Measurements from ENCODE around the gene SEC24D. TPM values are rescaled to one million over a fixed set of nuclear protein-coding genes. Genes with fewer than 3 reads are reported as not detected.
"Not testable (repeated sequence)": the region's sequence is repeated elsewhere in the genome, so short reads cannot be mapped to it uniquely, and the experiment has no call there.

SEC24D gene
- total RNA-seq (10 to 100 TPM; 17.0 to 32.3 (median 21.7) TPM), total RNA-seq (19.4 to 70.7 (median 27.6) reads per million in 29 experiments)
- 19.9 TPM for total RNA-seq (2013)

GRCh38 chr4:118835571-118836300 is at the start of gene SEC24D:
Gene SEC24D (minus strand): TSS chr4:118836126. CDS start chr4:118833696, 2,430 bp downstream.
- peak; percentile 86 to 92 (median 89) for ATAC-seq (replicated peaks in 1 of 4)
- no peaks in the 10 kb centered on the region for H3K9me3 ChIP-seq
- Mint-ChIP-seq H3K9me3 (no peaks in the 10 kb centered on the region), H3K27ac (peak within 1 kb of the TSS; percentile 88 to 94), H3K4me3 (peak within 1 kb of the TSS; percentile 99 to 100 (median 99)), H3K27me3 (no peaks in the 10 kb centered on the region), H3K36me3 (peaks cover 18% of the 10 kb centered on the region), H3K4me1 (peaks cover 29 to 34% (median 31%) of the 10 kb centered on the region in 3 donors)
- peak within 1 kb of the TSS; percentile 77 to 94 for H3K4me3 ChIP-seq (ENCODE audit: control insufficient read depth in 1 of 2, extremely low read depth in 1 of 2, low read length in 1 of 2)
- WGBS (ENCODE audit: insufficient coverage): under 1% methylated on average over 59 of the region's 69 CpGs
- DNase-seq: peak; percentile 57 to 90 (median 72)
- H3K4me1 ChIP-seq (ENCODE audit: control insufficient read depth in 1 of 2, extremely low read depth in 1 of 2, insufficient read depth in 2 of 2, low read length in 2 of 2): peaks cover 2 to 9% of the 10 kb centered on the region in 2 experiments
- H3K27ac ChIP-seq (ENCODE audit: low read length): peak within 1 kb of the TSS; percentile 86
- H3K27me3 ChIP-seq (replicated peaks in 1 of 2; ENCODE audit: control insufficient read depth in 2 of 2, extremely low read depth in 1 of 2, insufficient read depth in 2 of 2, low read length in 1 of 2): no peaks in the 10 kb centered on the region
- H3K36me3 ChIP-seq (ENCODE audit: control insufficient read depth in 2 of 2, extremely low read depth in 1 of 2, insufficient read depth in 1 of 2, low read length in 1 of 2): peaks cover 0 to 16% of the 10 kb centered on the region in 2 donors
- POLR2A ChIA-PET: interaction anchor here in 1 of 2 donors (0.6 to 0.9 kb wide), 3 partner anchors 9 to 18 kb away, joined by 3 to 4 read pairs (median 4); no protein-coding TSS in a partner anchor
- CTCF ChIA-PET: interaction anchor here (1.1 to 1.6 kb wide), 4 partner anchors 11 to 29 kb away, joined by 3 to 9 read pairs (median 5); no protein-coding TSS in a partner anchor

GRCh38 chr4:118884716-118885115 is 48.8 kb upstream of the SEC24D start:
- DNase-seq (no peak), ATAC-seq (replicated peaks in 1 of 4) (no peak)
- ChIA-PET CTCF (interaction anchor here (0.8 to 1.0 kb wide), 2 partner anchors 81 to 113 kb away, joined by 3 read pairs; no protein-coding TSS in a partner anchor), POLR2A (no interaction called here)
- Histone ChIP-seq H3K27me3 (replicated peaks in 1 of 2; ENCODE audit: control insufficient read depth in 2 of 2, extremely low read depth in 1 of 2, insufficient read depth in 2 of 2, low read length in 1 of 2) (peaks cover 3 to 14% of the 10 kb centered on the region in 2 experiments), H3K27ac (ENCODE audit: low read length) (no peak overlapping the region), H3K36me3 (ENCODE audit: control insufficient read depth in 2 of 2, extremely low read depth in 1 of 2, insufficient read depth in 1 of 2, low read length in 1 of 2) (no peaks in the 10 kb centered on the region), H3K9me3 (no peaks in the 10 kb centered on the region), H3K4me1 (ENCODE audit: control insufficient read depth in 1 of 2, extremely low read depth in 1 of 2, insufficient read depth in 2 of 2, low read length in 2 of 2) (peaks cover 0 to 8% of the 10 kb centered on the region in 2 experiments), H3K4me3 (ENCODE audit: control insufficient read depth in 1 of 2, extremely low read depth in 1 of 2, low read length in 1 of 2) (no peak overlapping the region)
- Mint-ChIP-seq H3K9me3 (no peaks in the 10 kb centered on the region), H3K4me1 (peaks cover 14 to 16% (median 15%) of the 10 kb centered on the region in 3 donors), H3K27ac (no peak overlapping the region), H3K27me3 (peaks cover 21 to 28% of the 10 kb centered on the region in 2 donors), H3K36me3 (no peaks in the 10 kb centered on the region), H3K4me3 (no peak overlapping the region)
- 83% methylated on average over 3 of the region's 3 CpGs for WGBS (ENCODE audit: insufficient coverage)

- Mint-ChIP-seq H3K27me3 (peaks cover 14 to 23% of the 10 kb centered on the region in 2 donors), H3K4me1 (peaks cover 8 to 10% (median 10%) of the 10 kb centered on the region in 3 donors), H3K4me3 (no peak overlapping the region), H3K27ac (no peak overlapping the region), H3K36me3 (peaks cover 3% of the 10 kb centered on the region), H3K9me3 (peaks cover 0 to 4% (median 4%) of the 10 kb centered on the region in 3 donors)
- ChIA-PET CTCF (no interaction called here), POLR2A (no interaction called here)
- Histone ChIP-seq H3K27ac (ENCODE audit: low read length) (no peak overlapping the region), H3K4me3 (ENCODE audit: control insufficient read depth in 1 of 2, extremely low read depth in 1 of 2, low read length in 1 of 2) (no peak overlapping the region), H3K4me1 (ENCODE audit: control insufficient read depth in 1 of 2, extremely low read depth in 1 of 2, insufficient read depth in 2 of 2, low read length in 2 of 2) (peaks cover 0 to 3% of the 10 kb centered on the region in 2 experiments), H3K27me3 (replicated peaks in 1 of 2; ENCODE audit: control insufficient read depth in 2 of 2, extremely low read depth in 1 of 2, insufficient read depth in 2 of 2, low read length in 1 of 2) (peaks cover 3 to 15% of the 10 kb centered on the region in 2 experiments), H3K9me3 (no peaks in the 10 kb centered on the region), H3K36me3 (ENCODE audit: control insufficient read depth in 2 of 2, extremely low read depth in 1 of 2, insufficient read depth in 1 of 2, low read length in 1 of 2) (no peaks in the 10 kb centered on the region)
- DNase-seq: peak in 1 of 35 experiments; percentile 5
- ATAC-seq (replicated peaks in 1 of 4): no peak
- WGBS (ENCODE audit: insufficient coverage): no CpG with 5 or more reads among the region's 1 CpG
Measured at GRCh38 chr4:118883861-118884260, 47.9 kb upstream of the SEC24D start.

- ChIA-PET CTCF (interaction anchor here in 1 of 2 donors (0.8 kb wide), 1 partner anchor 10 kb away, joined by 3 read pairs; no protein-coding TSS in a partner anchor), POLR2A (no interaction called here)
- H3K9me3 Mint-ChIP-seq: peaks cover 0 to 20% (median 4%) of the 10 kb centered on the region in 3 donors
- H3K36me3 ChIP-seq (ENCODE audit: control insufficient read depth in 2 of 2, extremely low read depth in 1 of 2, insufficient read depth in 1 of 2, low read length in 1 of 2): no peaks in the 10 kb centered on the region
- no peaks in the 10 kb centered on the region for H3K4me1 ChIP-seq (ENCODE audit: control insufficient read depth in 1 of 2, extremely low read depth in 1 of 2, insufficient read depth in 2 of 2, low read length in 2 of 2)
- DNase-seq (no peak), ATAC-seq (replicated peaks in 1 of 4) (no peak)
- no peak overlapping the region for H3K4me3 Mint-ChIP-seq
- H3K36me3 Mint-ChIP-seq: peaks cover 11% of the 10 kb centered on the region
- H3K27me3 ChIP-seq (replicated peaks in 1 of 2; ENCODE audit: control insufficient read depth in 2 of 2, extremely low read depth in 1 of 2, insufficient read depth in 2 of 2, low read length in 1 of 2): peaks cover 0 to 8% of the 10 kb centered on the region in 2 experiments
- H3K27ac Mint-ChIP-seq: no peak overlapping the region
- H3K9me3 ChIP-seq: no peaks in the 10 kb centered on the region
- WGBS (ENCODE audit: insufficient coverage): 94% methylated on average over 8 of the region's 12 CpGs
- H3K4me3 ChIP-seq (ENCODE audit: control insufficient read depth in 1 of 2, extremely low read depth in 1 of 2, low read length in 1 of 2): no peak overlapping the region
- H3K27ac ChIP-seq (ENCODE audit: low read length): no peak overlapping the region
- H3K27me3 Mint-ChIP-seq: peaks cover 0 to 19% of the 10 kb centered on the region in 2 donors
- H3K4me1 Mint-ChIP-seq: no peaks in the 10 kb centered on the region
Measured at GRCh38 chr4:118881512-118882146, 45.7 kb upstream of the SEC24D start.

- Histone ChIP-seq H3K4me1 (ENCODE audit: control insufficient read depth in 1 of 2, extremely low read depth in 1 of 2, insufficient read depth in 2 of 2, low read length in 2 of 2) (no peaks in the 10 kb centered on the region), H3K27me3 (replicated peaks in 1 of 2; ENCODE audit: control insufficient read depth in 2 of 2, extremely low read depth in 1 of 2, insufficient read depth in 2 of 2, low read length in 1 of 2) (peaks cover 0 to 8% of the 10 kb centered on the region in 2 experiments), H3K9me3 (no peaks in the 10 kb centered on the region), H3K36me3 (ENCODE audit: control insufficient read depth in 2 of 2, extremely low read depth in 1 of 2, insufficient read depth in 1 of 2, low read length in 1 of 2) (no peaks in the 10 kb centered on the region), H3K27ac (ENCODE audit: low read length) (no peak overlapping the region), H3K4me3 (ENCODE audit: control insufficient read depth in 1 of 2, extremely low read depth in 1 of 2, low read length in 1 of 2) (no peak overlapping the region)
- Mint-ChIP-seq H3K27ac (no peak overlapping the region), H3K36me3 (peaks cover 21% of the 10 kb centered on the region), H3K9me3 (peaks cover 0 to 20% (median 4%) of the 10 kb centered on the region in 3 donors), H3K27me3 (peaks cover 0 to 20% of the 10 kb centered on the region in 2 donors), H3K4me3 (no peak overlapping the region), H3K4me1 (no peaks in the 10 kb centered on the region)
- ChIA-PET POLR2A (no interaction called here), CTCF (no interaction called here)
- DNase-seq (no peak), ATAC-seq (replicated peaks in 1 of 4) (no peak)
- 73% methylated on average over 5 of the region's 7 CpGs for WGBS (ENCODE audit: insufficient coverage)
Measured at GRCh38 chr4:118879409-118879808, 43.5 kb upstream of the SEC24D start.

GRCh38 chr4:118878507-118878906 is 42.6 kb upstream of the SEC24D start:
- H3K27me3 ChIP-seq (replicated peaks in 1 of 2; ENCODE audit: control insufficient read depth in 2 of 2, extremely low read depth in 1 of 2, insufficient read depth in 2 of 2, low read length in 1 of 2); POLR2A ChIA-PET; H3K4me3 Mint-ChIP-seq; H3K9me3 ChIP-seq; H3K4me3 ChIP-seq (ENCODE audit: control insufficient read depth in 1 of 2, extremely low read depth in 1 of 2, low read length in 1 of 2); H3K27ac Mint-ChIP-seq; H3K36me3 ChIP-seq (ENCODE audit: control insufficient read depth in 2 of 2, extremely low read depth in 1 of 2, insufficient read depth in 1 of 2, low read length in 1 of 2); DNase-seq; ATAC-seq (replicated peaks in 1 of 4); CTCF ChIA-PET; H3K4me1 ChIP-seq (ENCODE audit: control insufficient read depth in 1 of 2, extremely low read depth in 1 of 2, insufficient read depth in 2 of 2, low read length in 2 of 2); H3K27ac ChIP-seq (ENCODE audit: low read length); H3K4me1 Mint-ChIP-seq: not testable (repeated sequence)
- Mint-ChIP-seq H3K9me3 (peaks cover 0 to 20% (median 4%) of the 10 kb centered on the region in 3 donors), H3K27me3 (peaks cover 0 to 22% of the 10 kb centered on the region in 2 donors), H3K36me3 (peaks cover 26% of the 10 kb centered on the region)
- 100% methylated on average over 7 of the region's 9 CpGs for WGBS (ENCODE audit: insufficient coverage)

Data from T-cell (primary cell).